Activated CD4-positive, alpha-beta T cell treated with anti-CD3 and anti-CD28 coated beads, Interleukin-2, amount 50 U/mL, for 24 hours (primary cell): ENCODE measurements around the gene CC2D1A.
"Not testable (repeated sequence)": the region's sequence is repeated elsewhere in the genome, so short reads cannot be mapped to it uniquely, and the experiment has no call there.

Experiments used
- DNase-seq, 2 donors: peaks; one replicate each; pipeline ENCODE4 v3.0.0-alpha.2; 2020; ENCODE audit warnings: low read depth in 1 of 2, low spot score in 1 of 2

Gene CC2D1A

DNA sequence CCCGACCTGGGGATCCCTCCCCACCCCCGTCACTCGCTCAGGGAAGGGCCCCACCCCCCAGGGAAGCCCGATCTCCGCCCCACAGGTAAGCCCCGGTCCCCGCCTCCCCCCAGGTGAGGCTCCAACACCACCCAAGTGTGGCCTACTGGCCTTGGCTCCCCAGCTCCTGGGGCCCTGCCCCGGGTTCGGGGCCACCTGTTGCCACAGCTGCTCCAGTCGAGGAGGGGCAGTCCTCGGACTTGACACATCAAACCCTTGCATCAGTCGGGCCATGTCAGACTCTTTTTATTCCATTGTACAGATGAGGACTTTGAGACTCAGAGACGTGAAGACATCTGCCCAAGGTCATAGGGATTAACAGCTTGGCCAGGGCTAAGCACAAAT, 512 bp downstream of the CC2D1A start:
- DNase-seq = no peak

DNA sequence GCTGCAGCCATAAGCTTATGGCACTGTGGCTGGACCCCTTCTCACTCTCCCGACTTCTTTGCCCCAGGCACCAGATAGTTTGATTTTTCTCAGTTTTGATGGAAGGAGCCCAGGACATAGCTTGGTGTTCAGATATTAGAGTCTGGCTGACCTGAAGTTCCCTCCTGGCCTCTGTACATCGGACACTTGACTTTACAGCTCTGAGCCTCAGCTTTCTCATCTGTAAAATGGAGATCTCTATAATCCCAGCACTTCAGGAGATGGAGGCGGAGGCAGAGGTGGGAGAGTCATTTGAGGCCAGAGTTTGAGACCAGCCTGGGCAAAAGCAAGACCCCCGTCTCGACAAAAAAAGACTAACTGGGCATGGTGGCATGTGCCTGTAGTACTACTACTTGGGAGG, 909 bp downstream of the CC2D1A start:
- no peak for DNase-seq

DNA sequence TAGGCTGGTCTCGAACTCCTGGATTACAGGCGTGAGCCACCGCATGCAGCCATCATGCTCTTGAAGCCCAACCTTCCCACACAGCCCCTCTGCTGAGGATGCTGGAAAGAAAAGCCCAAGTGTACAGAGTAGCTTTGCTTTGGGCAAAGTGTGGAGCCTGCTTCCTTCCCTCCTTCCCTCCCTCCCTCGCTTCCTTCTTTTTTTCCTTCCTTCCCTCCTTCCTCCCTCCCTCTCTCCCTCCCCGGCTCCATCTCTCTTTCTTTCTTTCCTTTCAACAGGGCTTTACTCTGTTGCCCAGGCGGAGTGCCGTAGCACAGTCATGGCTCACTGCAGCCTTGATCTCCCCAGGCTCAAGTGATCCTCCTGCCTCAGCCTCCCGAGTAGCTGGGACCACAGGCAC, 2.7 kb downstream of the CC2D1A start:
- DNase-seq = no peak

DNA sequence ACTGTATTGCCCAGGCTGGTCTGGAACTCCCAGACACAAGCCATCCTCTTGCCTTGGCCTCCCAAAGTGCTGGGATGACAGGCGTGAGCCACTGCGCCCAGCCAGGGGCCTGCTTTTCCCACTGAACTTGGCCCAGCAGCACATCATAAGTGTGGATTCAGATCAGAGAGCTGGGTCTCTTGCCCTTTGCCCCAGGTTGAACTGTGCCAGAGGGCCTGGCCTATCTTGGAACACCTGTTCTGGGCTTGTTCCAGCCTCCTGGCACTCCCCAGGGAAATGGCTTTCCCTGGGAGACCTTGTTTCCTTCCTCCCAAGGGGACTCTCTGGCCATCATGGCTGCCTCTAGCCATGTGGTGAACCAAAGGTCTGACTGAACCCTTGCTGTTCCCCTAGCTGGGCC, 3.4 kb downstream of the CC2D1A start:
- DNase-seq = no peak

DNA sequence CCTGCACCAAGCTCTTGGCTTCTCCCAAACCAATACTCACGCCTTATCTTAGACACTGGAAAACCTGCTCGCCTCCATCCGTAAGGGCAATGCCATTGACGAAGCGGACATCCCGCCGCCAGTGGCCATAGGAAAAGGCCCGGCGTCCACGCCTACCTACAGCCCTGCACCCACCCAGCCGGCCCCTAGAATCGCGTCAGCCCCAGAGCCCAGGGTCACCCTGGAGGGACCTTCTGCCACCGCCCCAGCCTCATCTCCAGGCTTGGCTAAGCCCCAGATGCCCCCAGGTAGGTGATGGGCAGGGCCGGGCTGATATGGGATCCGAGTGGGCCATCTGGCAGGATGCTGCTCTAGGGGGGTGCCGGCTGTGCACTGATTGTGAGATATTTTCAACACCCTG, 7.4 kb downstream of the CC2D1A start:
- DNase-seq = no peak

DNA sequence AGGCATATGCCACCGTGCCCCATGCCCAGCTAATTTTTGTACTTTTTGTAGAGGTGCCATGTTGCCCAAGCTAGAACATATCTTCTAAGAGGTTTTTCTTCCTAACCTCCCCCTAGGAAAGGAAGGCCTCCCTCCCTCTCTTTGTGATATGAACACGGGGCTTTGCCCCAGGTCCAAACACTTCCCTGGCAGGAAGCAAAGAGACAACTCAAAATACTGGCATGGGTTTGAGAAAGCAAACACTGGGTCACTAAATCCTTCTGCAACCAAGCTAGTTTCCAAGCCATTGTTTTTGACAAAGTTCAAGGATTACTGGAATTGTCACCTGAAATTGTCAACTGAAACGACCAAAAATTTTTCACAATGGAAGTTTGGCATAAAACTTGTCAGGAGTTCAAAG, 8.8 kb downstream of the CC2D1A start:
- no peak for DNase-seq

DNA sequence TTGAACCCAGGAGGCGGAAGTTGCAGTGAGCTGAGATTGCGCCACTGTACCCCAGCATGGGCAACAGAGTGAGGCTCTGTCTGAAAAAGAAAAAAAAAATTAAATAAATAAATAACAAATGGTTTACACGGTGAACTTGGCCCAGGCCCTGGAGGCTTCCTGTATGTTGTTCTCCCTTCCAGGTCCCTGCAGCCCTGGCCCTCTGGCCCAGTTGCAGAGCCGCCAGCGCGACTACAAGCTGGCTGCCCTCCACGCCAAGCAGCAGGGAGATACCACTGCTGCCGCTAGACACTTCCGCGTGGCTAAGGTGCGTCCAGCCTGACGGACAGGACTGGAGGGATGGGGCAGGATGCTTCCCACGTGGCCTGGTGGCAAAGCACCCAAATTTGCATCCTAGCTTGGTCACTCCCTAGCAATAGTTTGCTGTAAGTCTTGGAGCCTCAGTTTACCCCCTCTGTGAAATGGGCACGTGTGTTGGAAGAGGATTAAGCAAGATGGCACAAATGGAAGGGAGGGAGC, 11.9 kb downstream of the CC2D1A start:
- DNase-seq = no peak

DNA sequence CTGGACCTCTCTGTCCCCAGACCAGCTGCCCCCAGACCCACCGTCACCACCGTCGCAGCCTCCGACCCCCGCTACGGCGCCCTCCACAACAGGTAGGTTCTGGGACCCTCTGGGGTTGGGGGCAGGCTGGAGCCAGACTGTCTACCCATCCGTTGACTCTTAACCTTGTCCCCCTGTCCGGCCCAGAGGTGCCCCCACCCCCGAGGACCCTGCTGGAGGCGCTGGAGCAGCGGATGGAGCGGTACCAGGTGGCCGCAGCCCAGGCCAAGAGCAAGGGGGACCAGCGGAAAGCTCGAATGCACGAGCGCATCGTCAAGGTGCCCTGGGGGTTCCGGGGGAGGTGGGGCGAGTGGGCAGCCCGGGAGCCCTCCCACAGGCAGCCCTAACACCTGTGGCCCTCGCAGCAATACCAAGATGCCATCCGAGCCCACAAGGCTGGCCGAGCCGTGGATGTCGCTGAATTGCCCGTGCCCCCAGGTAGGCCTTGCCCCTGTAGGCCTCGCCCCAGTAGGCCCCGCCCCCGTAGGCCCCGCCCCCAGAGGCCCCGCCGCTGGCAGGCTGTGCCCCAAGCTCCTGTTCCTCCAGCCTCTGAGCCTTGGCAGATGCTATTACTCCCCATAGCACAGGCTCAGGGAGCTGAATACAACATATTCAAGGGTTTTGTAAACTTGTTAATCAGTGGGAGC, 12.9 kb downstream of the CC2D1A start:
- no peak for DNase-seq

DNA sequence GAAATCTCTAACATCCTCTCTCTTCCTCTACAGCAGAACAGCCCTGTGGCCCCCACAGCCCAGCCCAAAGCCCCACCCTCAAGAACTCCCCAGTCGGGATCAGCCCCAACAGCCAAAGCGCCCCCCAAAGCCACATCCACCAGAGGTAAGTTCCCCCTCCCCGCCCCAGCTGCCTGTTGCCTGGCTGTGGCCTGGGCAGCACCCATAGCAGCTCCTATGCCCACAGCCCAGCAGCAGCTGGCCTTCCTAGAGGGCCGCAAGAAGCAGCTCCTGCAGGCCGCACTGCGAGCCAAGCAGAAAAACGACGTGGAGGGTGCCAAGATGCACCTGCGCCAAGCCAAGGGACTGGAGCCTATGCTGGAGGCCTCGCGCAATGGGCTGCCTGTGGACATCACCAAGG, 14.5 kb downstream of the CC2D1A start:
- no peak for DNase-seq

DNA sequence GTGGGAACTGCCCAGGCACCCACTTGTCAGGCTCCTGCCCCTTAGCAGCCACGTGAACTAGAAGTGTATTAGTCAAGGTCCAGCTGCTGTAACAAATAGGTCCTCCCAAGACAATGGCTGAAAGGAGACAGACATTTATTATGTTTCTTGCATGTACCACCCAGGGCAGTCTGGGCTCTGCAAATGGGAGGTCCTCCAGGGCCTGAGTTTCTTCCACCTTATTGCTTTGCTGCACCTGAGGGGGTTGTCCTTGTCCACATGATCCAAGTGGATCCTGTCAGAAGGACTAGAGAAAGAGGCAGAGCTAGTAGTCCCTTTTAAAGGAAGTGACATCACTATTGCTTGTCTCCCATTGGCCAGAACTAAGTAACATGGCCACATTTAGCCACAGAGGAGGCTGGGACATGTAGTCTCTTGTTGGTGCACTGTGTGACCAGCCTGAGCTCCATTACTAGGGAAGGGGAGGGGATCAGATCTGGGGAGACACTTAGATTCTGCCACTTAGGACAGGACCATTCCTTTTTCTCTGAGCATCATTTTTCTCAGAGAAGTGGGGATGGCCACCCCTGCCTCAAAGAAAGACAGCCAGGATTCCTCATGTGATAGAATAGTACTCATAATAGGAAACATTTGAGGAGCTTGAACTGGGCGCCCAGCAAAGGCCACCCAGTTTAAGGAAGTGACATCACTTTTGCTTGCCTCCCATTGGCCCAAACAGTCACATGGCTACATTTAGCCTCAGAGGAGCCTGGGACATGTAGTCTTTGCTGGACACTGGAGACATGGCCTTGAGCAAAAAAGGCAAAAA, 15.1 kb downstream of the CC2D1A start:
- DNase-seq = no peak

DNA sequence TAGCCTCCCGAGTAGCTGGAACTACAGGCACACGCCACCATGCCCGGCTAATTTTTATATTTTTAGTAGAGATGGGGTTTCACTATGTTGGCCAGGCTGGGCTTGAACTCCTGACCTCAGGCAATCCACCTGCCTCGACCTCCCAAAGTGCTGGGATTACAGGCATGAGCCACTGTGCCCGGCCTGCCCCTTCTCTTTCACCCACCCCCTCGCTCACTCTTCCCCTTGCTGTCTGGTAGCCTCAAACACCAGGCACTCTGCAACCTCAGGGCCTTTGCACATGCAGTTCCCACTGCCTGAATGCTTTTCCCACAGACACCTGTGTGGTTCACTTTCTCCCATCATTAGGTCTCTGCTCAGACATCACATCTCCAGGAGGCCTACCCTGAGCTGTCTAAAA, 16.1 kb downstream of the CC2D1A start:
- not testable (repeated sequence) for DNase-seq

DNA sequence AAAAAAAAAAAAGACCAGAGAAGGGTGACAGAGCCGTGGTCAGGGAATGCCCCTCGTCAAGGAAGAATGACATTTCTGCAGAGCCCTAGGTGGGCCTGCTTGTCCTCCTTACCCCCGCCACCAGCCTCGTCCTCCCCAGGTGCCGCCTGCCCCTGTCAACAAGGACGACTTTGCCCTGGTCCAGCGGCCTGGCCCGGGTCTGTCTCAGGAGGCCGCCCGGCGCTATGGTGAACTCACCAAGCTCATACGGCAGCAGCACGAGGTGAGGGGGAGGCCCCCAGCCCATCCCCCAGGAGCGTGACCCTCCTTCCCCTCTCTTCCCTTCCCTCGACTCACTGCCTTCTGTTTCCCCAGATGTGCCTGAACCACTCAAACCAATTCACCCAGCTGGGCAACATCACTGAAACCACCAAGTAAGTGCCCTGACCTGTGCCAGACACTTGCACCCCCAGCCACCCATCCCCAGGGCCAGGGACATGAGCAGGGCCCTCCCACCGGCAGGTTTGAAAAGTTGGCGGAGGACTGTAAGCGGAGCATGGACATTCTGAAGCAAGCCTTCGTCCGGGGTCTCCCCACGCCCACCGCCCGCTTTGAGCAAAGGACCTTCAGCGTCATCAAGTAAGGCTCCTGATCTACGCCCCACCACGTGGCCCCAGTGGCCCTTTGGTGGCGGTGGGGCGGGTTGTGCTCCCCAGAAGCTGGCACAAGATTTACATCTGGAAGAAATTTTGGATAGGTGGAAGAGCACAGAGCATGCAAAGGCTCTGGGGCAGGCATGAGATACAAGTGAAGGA, 17.4 kb downstream of the CC2D1A start:
- DNase-seq = no peak

DNA sequence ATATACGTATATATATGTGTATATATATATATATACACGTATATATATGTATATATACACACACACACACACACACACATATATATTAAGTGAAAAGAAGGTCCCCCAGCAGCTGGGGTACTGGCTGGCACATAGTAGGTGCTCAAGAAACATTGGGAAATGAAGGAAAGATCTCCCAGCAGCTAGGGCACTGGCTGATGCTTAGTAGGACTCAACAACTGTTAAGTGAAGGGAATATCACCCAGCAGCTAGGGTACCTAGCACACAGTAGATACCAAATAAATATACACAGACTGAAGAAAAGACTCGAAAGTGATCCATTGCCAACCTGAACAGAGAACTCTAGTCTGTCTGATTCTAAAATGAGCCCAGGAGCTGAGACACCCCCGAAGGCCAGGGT, 20.0 kb downstream of the CC2D1A start:
- no peak for DNase-seq

DNA sequence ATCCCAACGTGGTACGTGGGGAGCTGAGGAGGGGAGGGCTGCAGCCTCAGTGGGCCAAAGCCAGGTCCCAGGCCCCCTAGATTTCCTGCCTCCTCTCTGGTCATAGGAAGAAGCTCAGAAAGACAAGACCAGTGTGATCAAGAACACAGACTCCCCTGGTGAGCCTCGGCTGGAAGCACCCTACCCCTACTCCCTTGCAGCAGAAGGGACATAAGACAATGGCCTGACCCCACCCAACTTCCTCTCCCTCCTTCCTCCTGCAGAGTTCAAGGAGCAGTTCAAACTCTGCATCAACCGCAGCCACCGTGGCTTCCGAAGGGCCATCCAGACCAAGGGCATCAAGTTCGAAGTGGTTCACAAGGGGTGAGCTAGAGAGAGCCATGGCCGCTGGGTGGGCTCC, 20.7 kb downstream of the CC2D1A start:
- DNase-seq = no peak

DNA sequence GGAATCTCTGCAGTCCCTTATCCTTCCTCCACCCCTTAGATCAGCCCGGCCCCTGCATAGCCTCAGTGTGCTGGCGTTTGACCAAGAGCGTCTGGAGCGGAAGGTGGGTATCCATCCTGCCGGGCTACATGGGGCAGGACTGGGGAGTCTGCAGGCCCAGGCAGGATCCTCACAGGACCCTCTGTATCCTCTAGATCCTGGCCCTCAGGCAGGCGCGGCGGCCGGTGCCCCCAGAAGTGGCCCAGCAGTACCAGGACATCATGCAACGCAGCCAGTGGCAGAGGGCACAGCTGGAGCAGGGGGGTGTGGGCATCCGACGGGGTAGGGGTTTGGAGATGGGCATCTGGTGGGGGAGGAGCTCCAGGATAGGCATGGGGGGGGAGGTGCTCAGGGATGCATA, 23.3 kb downstream of the CC2D1A start:
- DNase-seq = no peak

DNA sequence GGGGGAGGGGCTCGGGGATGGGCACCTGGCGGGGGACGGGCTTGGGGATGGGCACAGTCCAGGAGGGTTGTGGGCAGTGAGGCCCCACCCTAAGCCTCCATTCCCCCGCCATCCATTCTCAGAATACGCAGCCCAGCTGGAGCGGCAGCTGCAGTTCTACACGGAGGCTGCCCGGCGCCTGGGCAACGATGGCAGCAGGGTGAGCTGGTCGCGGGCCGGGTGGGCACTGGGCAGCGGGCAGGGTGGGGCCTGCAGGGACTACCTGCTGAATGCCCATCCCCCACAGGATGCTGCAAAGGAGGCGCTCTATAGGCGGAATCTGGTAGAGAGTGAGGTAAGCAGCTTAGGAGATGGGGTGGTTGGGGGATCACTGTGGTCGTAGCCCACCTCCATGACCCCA, 24.0 kb downstream of the CC2D1A start:
- no peak for DNase-seq

DNA sequence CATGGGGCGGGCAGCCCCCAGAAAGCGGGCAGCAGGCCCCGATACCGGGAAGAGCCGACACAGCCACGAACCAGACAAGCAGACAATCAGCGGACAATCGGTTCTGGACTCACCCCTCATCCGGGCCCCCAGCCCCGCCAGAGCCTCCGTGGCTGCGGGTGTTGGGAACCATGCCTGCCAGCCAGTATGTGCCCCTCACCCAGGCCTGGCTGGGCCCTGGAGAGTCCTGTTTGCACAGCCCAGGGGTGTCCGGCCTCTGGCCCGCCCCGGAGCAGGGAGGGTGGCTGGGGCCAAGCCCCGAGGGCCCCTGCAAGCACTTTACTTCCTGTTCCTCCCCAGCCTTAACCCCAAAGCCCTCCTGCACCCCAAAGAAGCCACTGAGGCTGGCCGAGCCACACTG, 24.4 kb downstream of the CC2D1A start:
- no peak for DNase-seq

DNA sequence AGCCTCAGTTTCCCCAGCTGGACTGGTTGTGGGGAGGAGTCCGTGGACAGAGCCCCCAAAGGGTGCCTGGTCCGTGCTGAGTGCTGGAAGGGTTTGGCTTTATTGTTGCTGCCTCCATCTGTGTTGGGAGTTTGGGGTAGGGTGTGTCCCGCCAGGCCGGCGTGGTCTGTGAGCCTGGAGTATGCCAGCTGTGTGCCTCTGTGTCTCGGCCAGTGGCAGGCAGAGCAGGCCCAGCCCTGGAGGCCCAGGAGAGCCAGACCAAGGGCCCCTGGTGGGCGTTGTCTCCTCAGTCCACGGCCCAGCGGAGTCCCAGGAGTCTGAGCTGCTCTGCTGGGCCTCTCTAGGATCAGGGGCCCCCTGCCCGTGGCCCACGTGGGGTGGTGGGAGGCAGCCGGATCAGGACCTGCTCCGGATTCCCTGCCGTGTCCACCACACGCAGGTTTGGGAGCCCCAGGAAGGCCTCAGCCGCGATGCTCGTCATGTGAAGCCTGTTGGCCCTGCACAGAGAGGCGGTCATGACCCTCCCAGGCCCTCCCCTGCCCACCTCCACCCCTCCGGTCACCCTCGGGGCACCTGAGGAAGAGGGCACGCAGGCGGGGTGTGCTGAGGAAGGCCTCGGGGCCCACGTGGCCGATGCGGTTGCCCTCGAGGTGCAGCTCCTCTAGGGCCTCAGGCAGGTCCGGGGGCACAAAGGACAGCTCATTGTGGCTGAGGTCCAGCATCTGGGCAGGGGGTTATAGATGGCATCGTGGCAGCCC, 25.6 kb downstream of the CC2D1A start:
- DNase-seq = no peak

DNA sequence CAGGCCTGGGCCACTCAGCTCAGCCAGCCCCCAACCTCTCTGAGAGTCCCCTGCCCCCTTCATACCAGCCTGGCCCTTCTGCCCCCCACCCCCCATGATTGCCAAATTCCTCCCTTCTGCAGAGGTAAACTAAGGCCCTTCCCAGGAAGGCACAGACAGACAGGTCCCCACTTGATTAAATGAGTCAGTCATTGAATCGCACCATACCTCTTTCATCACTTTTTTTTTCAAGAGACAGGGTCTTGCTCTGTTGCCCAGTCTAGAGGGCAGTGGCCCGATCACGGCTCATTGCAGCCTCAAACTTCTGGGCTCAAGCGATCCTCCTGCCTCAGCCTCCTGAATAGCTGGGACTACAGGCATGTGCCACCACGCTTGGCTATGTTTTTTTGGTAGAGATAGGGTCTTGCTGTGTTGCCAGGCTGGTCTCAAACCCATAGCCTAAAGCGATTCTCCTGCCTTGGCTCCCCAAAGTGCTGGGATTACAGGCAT, 26.2 kb downstream of the CC2D1A start:
- DNase-seq = no peak

DNA sequence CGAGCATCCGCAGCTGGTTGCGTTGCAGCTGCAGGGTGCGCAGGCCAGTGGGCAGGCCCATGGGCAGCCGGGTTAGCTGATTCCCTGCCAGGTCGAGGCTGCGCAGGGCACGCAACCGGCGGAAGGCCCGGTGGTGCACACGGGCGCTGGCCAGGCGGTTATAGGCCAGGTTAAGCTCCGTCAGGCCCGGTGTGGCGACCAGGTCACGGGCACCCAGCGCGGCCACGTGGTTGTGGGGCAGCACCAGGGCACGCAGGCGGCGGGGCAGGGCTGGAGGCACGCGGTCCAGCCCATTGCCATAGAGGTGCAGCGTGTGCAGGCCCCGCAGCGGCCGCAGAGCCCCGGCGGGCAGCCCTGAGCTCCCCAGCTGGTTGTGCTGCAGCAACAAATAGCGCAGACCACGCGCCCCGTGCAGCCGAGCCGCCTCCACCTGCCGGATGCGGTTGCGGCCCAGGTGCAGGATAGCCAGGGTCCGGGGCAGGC, 27.0 kb downstream of the CC2D1A start:
- no peak for DNase-seq

DNA sequence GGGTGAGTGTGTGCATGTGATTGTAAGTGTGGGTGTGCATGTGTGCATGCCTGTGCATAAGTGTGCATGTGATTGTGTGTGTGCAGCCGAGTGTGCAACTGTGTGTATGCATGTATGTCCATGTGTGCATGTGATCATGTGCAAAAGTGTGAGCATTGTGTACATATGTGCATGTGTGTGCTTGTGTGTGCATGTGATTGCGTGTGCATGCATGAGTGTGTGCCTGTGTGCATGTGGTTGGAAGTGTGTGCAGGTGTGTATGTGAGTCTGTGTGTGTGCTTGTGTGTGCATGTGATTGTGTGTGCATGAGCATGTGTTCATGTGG, 28.7 kb downstream of the CC2D1A start:
- DNase-seq = no peak
